Measurements from ENCODE around the gene SMC1A.

Gene SMC1A

GRCh38 chrX:53435997-53436396 is 13.5 kb upstream of the SMC1A start:
- TF ChIP-seq CTCF (IDR thresholded peaks at IDR 0.05), result peak; percentile 61

GRCh38 chrX:53433651-53434639 is 11.5 kb upstream of the SMC1A start, which contains the start of gene HSD17B10:
TSS of gene HSD17B10 (minus strand) at chrX:53434370. CDS start at chrX:53434345, 25 bp downstream.
- TF ChIP-seq CTCF (IDR thresholded peaks at IDR 0.05), result no peak

GRCh38 chrX:53430231-53430630 is 7.8 kb upstream of the SMC1A start:
- no peak for TF ChIP-seq CTCF (IDR thresholded peaks at IDR 0.05)

GRCh38 chrX:53429755-53430154 is 7.3 kb upstream of the SMC1A start:
- TF ChIP-seq CTCF (IDR thresholded peaks at IDR 0.05), result no peak

GRCh38 chrX:53422861-53423306 is 430 bp upstream of the SMC1A start, which contains the start of gene RIBC1:
TSS of gene RIBC1 (plus strand) at chrX:53422873. CDS start at chrX:53426277, 3,404 bp downstream.
- no peak for TF ChIP-seq CTCF (IDR thresholded peaks at IDR 0.05)

- TF ChIP-seq CTCF (IDR thresholded peaks at IDR 0.05), result no peak
These were observed 725 bp downstream of the SMC1A start for GRCh38 chrX:53421772-53422085.

- TF ChIP-seq CTCF (IDR thresholded peaks at IDR 0.05), result no peak
These were observed 1.3 kb downstream of the SMC1A start for GRCh38 chrX:53421125-53421524.
